Heart left ventricle (tissue), 16 donors: ENCODE results near the gene SPA17. TPM values are rescaled to one million over a fixed set of nuclear protein-coding genes. Genes with fewer than 3 reads are reported as not detected.

ENCODE experiments used
- ATAC-seq, 4 donors: fragments of 200-7000 bp; cut with Tn5 transposase; one replicate each; pipeline ENCODE4 v1.9.1; 2020 to 2022; ENCODE audit warnings: moderate library complexity in 4 of 4, mild to moderate bottlenecking in 3 of 4, moderate number of reproducible peaks in 1 of 4
- DNase-seq, 5 donors: peaks; one replicate each; pipeline ENCODE4 v3.0.0-alpha.2; 2020
- H3K27ac ChIP-seq, 12 donors: fragments of 200-600 bp; sonication (generic) in 4 of 12; one replicate each; pipeline versions ENCODE4 v1.5.0 to v1.8.0; 2016 to 2022; ENCODE audit warnings: mild to moderate bottlenecking in 2 of 12
- H3K27me3 ChIP-seq, 9 donors: fragments of 200-600 bp; sonication (generic) in 2 of 9; one replicate each; pipeline versions ENCODE4 v1.5.1 to v1.8.0; 2016 to 2022; ENCODE audit warnings: mild to moderate bottlenecking in 3 of 9
- H3K36me3 ChIP-seq, 9 donors: fragments of 200-600 bp; sonication (generic) in 2 of 9; one replicate each; pipeline versions ENCODE4 v1.5.0 to v1.8.0; 2018 to 2022; ENCODE audit warnings: mild to moderate bottlenecking in 2 of 9
- H3K4me1 ChIP-seq, 12 donors: fragments of 200-600 bp; sonication (generic) in 4 of 12; one replicate each; pipeline versions ENCODE4 v1.5.0 to v1.8.0; 2016 to 2022; ENCODE audit warnings: mild to moderate bottlenecking in 3 of 12
- H3K4me3 ChIP-seq, 12 donors: fragments of 200-600 bp; sonication (generic) in 4 of 12; one replicate each; pipeline versions ENCODE4 v1.5.0 to v1.8.0; 2017 to 2022; ENCODE audit warnings: mild to moderate bottlenecking in 9 of 12, moderate library complexity in 4 of 12
- H3K9me3 ChIP-seq, 12 donors: fragments of 200-600 bp; sonication (generic) in 4 of 12; one replicate each; pipeline versions ENCODE4 v1.5.0 to v1.8.0; 2016 to 2022; ENCODE audit warnings: mild to moderate bottlenecking in 1 of 12
- CTCF ChIP-seq, 12 donors: fragments of 200-600 bp; sonication (generic) in 4 of 12; IDR thresholded peaks; one replicate each; pipeline versions ENCODE4 v1.5.0 to v1.8.0; 2018 to 2022; ENCODE audit warnings: antibody characterized with exemption in 12 of 12, mild to moderate bottlenecking in 5 of 12
- POLR2A ChIP-seq, 2 donors: fragments of 450-650 bp; IDR thresholded peaks; one replicate each; pipeline ENCODE4 v1.6.1; 2017; ENCODE audit warnings: antibody characterized with exemption in 2 of 2, mild to moderate bottlenecking in 2 of 2, moderate library complexity in 2 of 2
- WGBS, 4 donors: extraction: QIAGEN DNeasy Blood & Tissue Kit in 2 of 4; methylation state at CpG; one replicate each; pipeline versions ENCODE4 v1.1.5 to v1.1.7; 2013 to 2018; 5-methylcytosine and 5-hydroxymethylcytosine counted together
- intact Hi-C, 10 donors: fragments of 100-400 bp; cut with DNase I; formaldehyde crosslinking; loops; one replicate each; pipeline versions ENCODE4 v1.11.1 to v1.14.2; 2022
- polyA plus RNA-seq, 2 donors: library from polyadenylated mRNA; stranded (reverse); fragments of 200-250 nt; gene quantifications; one replicate each; pipeline ENCODE4 v1.2.3, GENCODE V29; 2013
- total RNA-seq, 9 donors: library from RNA; depleted of rRNA in 2 of 9; stranded (reverse); fragments of >200 nt in 2 of 9; fragmentation: NEBNext Ultra II Directional in 3 of 9; extraction: Animal tissue kit (Norgen Biotek cat#: 25700) in 3 of 9; gene quantifications; one replicate each; pipeline versions ENCODE4 v1.1.0 to v1.2.4, GENCODE V29; 2016 to 2023
- donor health status: ischemic (EF 13 %, LVEDD 7.1; RV severe dilation, severe dysfunction).
- donor health status: healthy with polysubstance abuse.
- donor health status: DM: no; HTN: yes; CAD: no.
- donor health status: DM: no; HTN: no; CAD: no.
- donor health status: ischemic (EF 25% LVEDD 6.9; RV normal size, moderate dysfunction).
- donor health status: ischemic (EF 25% LVEDD 5.7; RV mildly dilated, moderate dysfunction).
- donor health status: healthy.
- donor health status: DM: yes; HTN: yes; CAD: no.
- donor health status: ischemic (EF 35%, LVEDD 5.7; RV mildly dilated, moderate dysfunction).
- donor health status: nonischemic (EF 11% LVEDD 7.7; RV severe dilation, severe dysfunction).
- donor health status: DM: yes; HTN: yes; CAD: no.
- donor health status: PGD.
- donor health status: ischemic (EF 29% LVEDD 5.4; RV normal size, mild dysfunction).
- donor health status: nonischemic (EF 23%, LVEDD 6.1; RV moderate dilation, normal function).

The SPA17 gene
- total and polyA plus RNA-seq, 11 donors: 1.3 to 5.6 (median 3.0) TPM

GRCh38 chr11:124745835-124746620 is 72.3 kb downstream of the SPA17 start:
- ATAC-seq: peak in 1 of 4 donors; percentile 5
- DNase-seq: no peak
- TF ChIP-seq CTCF (IDR thresholded peaks at IDR 0.05) (no peak), POLR2A (IDR thresholded peaks at IDR 0.05) (no peak)
- Histone ChIP-seq H3K4me3 (peak overlapping the region; percentile 22 to 65 (median 50)), H3K27me3 (peaks cover 9 to 73% (median 23%) of the 10 kb centered on the region in 9 donors), H3K4me1 (peaks cover 0 to 57% (median 29%) of the 10 kb centered on the region in 12 donors), H3K36me3 (peaks cover 0 to 4% (median 0%) of the 10 kb centered on the region in 9 donors), H3K9me3 (no peaks in the 10 kb centered on the region), H3K27ac (peak overlapping the region in 9 of 12 donors; percentile 9 to 71 (median 57))
- intact Hi-C loops: loop anchor here in 2 of 10 donors (2.0 kb wide), 1 partner anchor 15 kb away; no protein-coding TSS in a partner anchor
- WGBS, 4 donors: 14 to 27% (median 24%) methylated on average over 37 to 41 of the region's 41 CpGs

GRCh38 chr11:124746621-124747243 is 73.0 kb downstream of the SPA17 start:
- H3K36me3 ChIP-seq: peaks cover 0 to 7% (median 0%) of the 10 kb centered on the region in 9 donors
- TF ChIP-seq POLR2A (IDR thresholded peaks at IDR 0.05) (peak in 1 of 2 donors; percentile 48), CTCF (IDR thresholded peaks at IDR 0.05) (peak in 11 of 12 donors; percentile 16 to 52 (median 36))
- ATAC-seq (peak; percentile 63 to 88 (median 84)), DNase-seq (peak; percentile 69 to 89 (median 76))
- peak overlapping the region in 10 of 12 donors; percentile 9 to 71 (median 57) for H3K27ac ChIP-seq
- intact Hi-C loops: loop anchor here in 2 of 10 donors (2.0 kb wide), 1 partner anchor 14 kb away; no protein-coding TSS in a partner anchor
- H3K9me3 ChIP-seq: no peaks in the 10 kb centered on the region
- H3K4me3 ChIP-seq: peak overlapping the region; percentile 22 to 65 (median 50)
- WGBS, 4 donors: 10 to 23% (median 13%) methylated on average over 20 to 37 of the region's 37 CpGs
- H3K27me3 ChIP-seq: peaks cover 15 to 76% (median 30%) of the 10 kb centered on the region in 9 donors
- peaks cover 0 to 58% (median 34%) of the 10 kb centered on the region in 12 donors for H3K4me1 ChIP-seq

Other genes starting within 250 kb of the SPA17 start
- gene OR8B4, start 249.0 kb upstream of the SPA17 start, total RNA-seq: not detected
- not detected for gene OR8B4, start 249.0 kb upstream of the SPA17 start, polyA plus RNA-seq
- gene OR8B8, start 228.2 kb upstream of the SPA17 start, total RNA-seq: not detected
- gene OR8B8, start 228.2 kb upstream of the SPA17 start, polyA plus RNA-seq: not detected
- gene OR8B12, start 130.2 kb upstream of the SPA17 start, total RNA-seq: not detected
- not detected for gene OR8B12, start 130.2 kb upstream of the SPA17 start, polyA plus RNA-seq
- not detected for gene OR8A1, start 103.9 kb upstream of the SPA17 start, total RNA-seq
- gene OR8A1, start 103.9 kb upstream of the SPA17 start, polyA plus RNA-seq: not detected
- gene PANX3, start 62.5 kb upstream of the SPA17 start, total RNA-seq: not detected
- gene PANX3, start 62.5 kb upstream of the SPA17 start, polyA plus RNA-seq: not detected
- gene TBRG1, start 51.0 kb upstream of the SPA17 start, total RNA-seq: 10 to 100 TPM; 13.9 to 24.9 (median 19.8) TPM
- gene TBRG1, start 51.0 kb upstream of the SPA17 start, polyA plus RNA-seq: 10 to 100 TPM; 12.0 to 27.2 TPM
- 10 to 100 TPM; 36.7 to 87.8 (median 60.1) TPM for gene SIAE, start 165 bp upstream of the SPA17 start, total RNA-seq
- gene SIAE, start 165 bp upstream of the SPA17 start, polyA plus RNA-seq: 10 to 100 TPM; 24.2 to 43.1 TPM
- 1 to 10 TPM; 1.2 to 9.0 (median 3.3) TPM for gene NRGN, start 66.0 kb downstream of the SPA17 start, total RNA-seq
- gene NRGN, start 66.0 kb downstream of the SPA17 start, polyA plus RNA-seq: 10 to 100 TPM in 1 of 2 donors, 1 to 10 TPM in 1; 4.4 to 13.8 TPM
- gene VSIG2, start 78.4 kb downstream of the SPA17 start, total RNA-seq: 1 to 10 TPM in 6 of 9 donors, under 1 TPM in 3; 0.44 to 4.8 (median 1.4) TPM
- under 1 TPM; 0.42 to 0.61 TPM for gene VSIG2, start 78.4 kb downstream of the SPA17 start, polyA plus RNA-seq
- 100 to 1,000 TPM in 1 of 9 donors, 10 to 100 TPM in 8; 24.8 to 111 (median 43.3) TPM for gene ESAM, start 88.4 kb downstream of the SPA17 start, total RNA-seq
- 10 to 100 TPM; 35.9 to 81.2 TPM for gene ESAM, start 88.4 kb downstream of the SPA17 start, polyA plus RNA-seq
- gene MSANTD2, start 126.5 kb downstream of the SPA17 start, total RNA-seq: 1 to 10 TPM; 2.2 to 5.4 (median 3.1) TPM
- gene MSANTD2, start 126.5 kb downstream of the SPA17 start, polyA plus RNA-seq: 1 to 10 TPM; 3.1 to 4.3 TPM
- gene ROBO3, start 191.5 kb downstream of the SPA17 start, total RNA-seq: 10 to 100 TPM in 1 of 9 donors, 1 to 10 TPM in 8; 2.5 to 18.6 (median 3.2) TPM
- 1 to 10 TPM; 2.8 to 8.1 TPM for gene ROBO3, start 191.5 kb downstream of the SPA17 start, polyA plus RNA-seq
- 10 to 100 TPM; 16.3 to 63.5 (median 27.1) TPM for gene ROBO4, start 224.0 kb downstream of the SPA17 start, total RNA-seq
- 10 to 100 TPM; 17.7 to 21.8 TPM for gene ROBO4, start 224.0 kb downstream of the SPA17 start, polyA plus RNA-seq
- gene HEPN1, start 245.3 kb downstream of the SPA17 start, total RNA-seq: not detected
- not detected for gene HEPN1, start 245.3 kb downstream of the SPA17 start, polyA plus RNA-seq